Subcutaneous abdominal adipose tissue (tissue), 5 donors: ENCODE results near the gene NBAS.
"Not testable (repeated sequence)": the region's sequence is repeated elsewhere in the genome, so short reads cannot be mapped to it uniquely, and the experiment has no call there.

Experiments
- H3K27ac ChIP-seq: one replicate; pipeline ENCODE4 v1.7.0; 2013; ENCODE audit warnings: low read depth, mild to moderate bottlenecking, inconsistent platforms, low read length, moderate library complexity
- H3K27me3 ChIP-seq, 5 donors: one replicate each; pipeline ENCODE4 v1.7.0; 2013; ENCODE audit warnings: low read length in 5 of 5, inconsistent platforms in 1 of 5; ENCODE audit not compliant: control insufficient read depth in 5 of 5, insufficient read depth in 4 of 5
- H3K36me3 ChIP-seq, 5 donors: one replicate each; pipeline ENCODE4 v1.7.0; 2013; ENCODE audit warnings: low read length in 5 of 5; ENCODE audit not compliant: control insufficient read depth in 5 of 5, insufficient read depth in 5 of 5
- H3K4me1 ChIP-seq, 5 donors: one replicate each; pipeline ENCODE4 v1.7.0; 2013; ENCODE audit warnings: low read length in 5 of 5, mild to moderate bottlenecking in 3 of 5, moderate library complexity in 1 of 5; ENCODE audit not compliant: control insufficient read depth in 5 of 5, insufficient read depth in 5 of 5
- H3K4me3 ChIP-seq, 5 donors: one replicate each; pipeline ENCODE4 v1.7.0; 2013; ENCODE audit warnings: low read length in 5 of 5, low read depth in 1 of 5
- H3K9ac ChIP-seq, 5 donors: one replicate each; pipeline ENCODE4 v1.7.0; 2013; ENCODE audit warnings: low read length in 5 of 5, mild to moderate bottlenecking in 4 of 5, moderate library complexity in 3 of 5
- H3K9me3 ChIP-seq, 5 donors: one replicate each; pipeline ENCODE4 v1.7.0; 2013; ENCODE audit warnings: low read length in 5 of 5; ENCODE audit not compliant: control insufficient read depth in 5 of 5
- donor health status: healthy.
- donor health status: healthy.
- donor health status: healthy.
- donor health status: healthy.
- donor health status: healthy.

The NBAS gene

GRCh38 chr2:15346624-15347023 is 214.5 kb downstream of the NBAS start:
- H3K36me3 ChIP-seq, result peaks cover 8 to 26% (median 15%) of the 10 kb centered on the region in 5 donors
- no peak overlapping the region for H3K27ac ChIP-seq

GRCh38 chr2:15337996-15338666 is 223.0 kb downstream of the NBAS start:
- H3K27ac ChIP-seq, result no peak overlapping the region
- peaks cover 0 to 24% (median 0%) of the 10 kb centered on the region in 5 donors for H3K36me3 ChIP-seq
- H3K9me3 ChIP-seq, result no peaks in the 10 kb centered on the region
- H3K27me3 ChIP-seq, result no peaks in the 10 kb centered on the region
- H3K4me3 ChIP-seq, result no peak overlapping the region
- H3K9ac ChIP-seq, result no peak overlapping the region
- H3K4me1 ChIP-seq, result no peaks in the 10 kb centered on the region

More at GRCh38 chr2:15346624-15347023, 214.5 kb downstream of the NBAS start:
- Histone ChIP-seq H3K4me1 (no peaks in the 10 kb centered on the region), H3K9ac (no peak overlapping the region), H3K9me3 (peaks cover 0 to 9% (median 0%) of the 10 kb centered on the region in 5 donors), H3K27me3 (no peaks in the 10 kb centered on the region), H3K4me3 (no peak overlapping the region)

- H3K9ac ChIP-seq, result no peak overlapping the region
- H3K9me3 ChIP-seq, result no peaks in the 10 kb centered on the region
- H3K4me3 ChIP-seq, result no peak overlapping the region
- peaks cover 6 to 18% (median 10%) of the 10 kb centered on the region in 5 donors for H3K36me3 ChIP-seq
- H3K27ac ChIP-seq, result no peak overlapping the region
- H3K4me1 ChIP-seq, result no peaks in the 10 kb centered on the region
- H3K27me3 ChIP-seq, result no peaks in the 10 kb centered on the region
Measured at GRCh38 chr2:15334644-15335326, 226.3 kb downstream of the NBAS start.

GRCh38 chr2:15331787-15332186 is 229.3 kb downstream of the NBAS start:
- peaks cover 15 to 35% (median 22%) of the 10 kb centered on the region in 5 donors for H3K36me3 ChIP-seq
- H3K27me3 ChIP-seq, result no peaks in the 10 kb centered on the region
- H3K9me3 ChIP-seq, result no peaks in the 10 kb centered on the region
- peaks cover 0 to 3% (median 0%) of the 10 kb centered on the region in 5 donors for H3K4me1 ChIP-seq
- H3K9ac ChIP-seq, result no peak overlapping the region
- no peak overlapping the region for H3K4me3 ChIP-seq
- no peak overlapping the region for H3K27ac ChIP-seq

- peaks cover 17 to 36% (median 29%) of the 10 kb centered on the region in 5 donors for H3K36me3 ChIP-seq
Measured at GRCh38 chr2:15325296-15325695, 235.8 kb downstream of the NBAS start.

DNA sequence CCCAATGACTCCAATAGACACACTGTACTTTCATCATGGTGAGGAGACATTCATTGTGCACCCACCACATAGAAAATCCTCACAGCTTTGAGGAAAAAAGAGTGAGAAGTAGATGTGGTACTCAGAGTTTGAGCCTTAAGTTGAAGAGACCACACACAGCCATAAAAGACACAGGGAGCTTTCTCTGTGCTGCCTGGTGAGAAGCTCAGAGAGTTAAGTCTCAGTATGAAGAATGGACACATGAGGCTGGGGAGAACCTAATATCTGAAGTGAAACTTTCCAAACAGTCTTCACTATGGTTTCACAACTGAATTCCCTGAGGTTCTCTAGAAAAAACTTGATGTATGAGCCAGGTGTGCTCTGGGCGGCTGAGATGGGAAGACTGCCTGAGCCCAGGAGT is 237.9 kb downstream of the NBAS start:
- Histone ChIP-seq H3K4me1 (peaks cover 0 to 3% (median 0%) of the 10 kb centered on the region in 5 donors), H3K27me3 (no peaks in the 10 kb centered on the region), H3K9me3 (peaks cover 0 to 4% (median 0%) of the 10 kb centered on the region in 5 donors), H3K36me3 (peaks cover 3 to 24% (median 13%) of the 10 kb centered on the region in 5 donors), H3K27ac (no peak overlapping the region), H3K9ac (no peak overlapping the region), H3K4me3 (no peak overlapping the region)

More at GRCh38 chr2:15325296-15325695, 235.8 kb downstream of the NBAS start:
- Histone ChIP-seq H3K27me3 (no peaks in the 10 kb centered on the region), H3K4me1 (peaks cover 0 to 3% (median 0%) of the 10 kb centered on the region in 5 donors), H3K9me3 (no peaks in the 10 kb centered on the region), H3K4me3 (no peak overlapping the region), H3K9ac (no peak overlapping the region), H3K27ac (no peak overlapping the region)

DNA sequence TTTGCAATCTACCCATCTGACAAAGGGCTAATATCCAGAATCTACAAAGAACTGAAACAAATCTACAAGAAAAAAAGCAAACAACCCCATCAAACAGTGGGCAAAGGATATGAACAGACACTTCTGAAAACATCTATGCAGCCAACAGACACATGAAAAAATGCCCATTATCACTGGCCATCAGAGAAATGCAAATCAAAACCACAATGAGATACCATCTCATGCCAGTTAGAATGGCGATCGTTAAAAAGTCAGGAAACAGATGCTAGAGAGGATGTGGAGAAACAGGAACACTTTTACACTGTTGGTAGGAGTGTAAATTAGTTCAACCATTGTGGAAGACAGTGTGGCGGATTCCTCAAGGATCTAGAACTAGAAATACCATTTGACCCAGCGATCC is 239.7 kb downstream of the NBAS start:
- peaks cover 4 to 16% (median 12%) of the 10 kb centered on the region in 5 donors for H3K36me3 ChIP-seq

GRCh38 chr2:15316370-15316814 is 244.7 kb downstream of the NBAS start:
- Histone ChIP-seq H3K27me3 (no peaks in the 10 kb centered on the region), H3K4me1 (peaks cover 0 to 7% (median 0%) of the 10 kb centered on the region in 5 donors), H3K4me3 (no peak overlapping the region), H3K9me3 (peaks cover 0 to 5% (median 0%) of the 10 kb centered on the region in 5 donors), H3K36me3 (peaks cover 2 to 7% (median 6%) of the 10 kb centered on the region in 5 donors), H3K9ac (no peak overlapping the region), H3K27ac (no peak overlapping the region)

More for the DNA sequence above, 239.7 kb downstream of the NBAS start:
- not testable (repeated sequence) for H3K9me3 ChIP-seq, H3K27me3 ChIP-seq, H3K9ac ChIP-seq, H3K4me3 ChIP-seq, H3K27ac ChIP-seq, H3K4me1 ChIP-seq

DNA sequence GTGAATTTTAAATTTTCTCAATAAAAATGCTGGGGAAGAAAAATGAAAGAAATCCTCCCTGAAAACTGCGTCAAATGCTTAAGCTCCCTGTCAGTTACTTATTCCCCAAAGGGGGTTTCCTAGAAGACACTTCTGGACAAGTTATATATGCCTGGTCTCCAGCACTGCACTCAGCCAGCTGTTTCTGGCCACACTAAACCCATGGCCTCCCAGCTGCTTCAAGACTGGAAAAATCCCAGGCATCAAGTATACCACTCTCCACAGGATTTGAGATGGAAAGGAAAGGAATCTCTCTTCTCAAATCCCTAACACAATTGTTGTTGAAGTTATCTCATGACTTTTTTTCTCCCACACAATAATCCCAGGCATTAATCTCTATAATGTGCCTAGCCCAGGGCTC is 245.7 kb downstream of the NBAS start:
- Histone ChIP-seq H3K27ac (no peak overlapping the region), H3K9ac (no peak overlapping the region), H3K9me3 (peaks cover 0 to 5% (median 0%) of the 10 kb centered on the region in 5 donors), H3K36me3 (peaks cover 2 to 7% (median 6%) of the 10 kb centered on the region in 5 donors), H3K4me1 (peaks cover 0 to 7% (median 0%) of the 10 kb centered on the region in 5 donors), H3K4me3 (no peak overlapping the region), H3K27me3 (no peaks in the 10 kb centered on the region)

DNA sequence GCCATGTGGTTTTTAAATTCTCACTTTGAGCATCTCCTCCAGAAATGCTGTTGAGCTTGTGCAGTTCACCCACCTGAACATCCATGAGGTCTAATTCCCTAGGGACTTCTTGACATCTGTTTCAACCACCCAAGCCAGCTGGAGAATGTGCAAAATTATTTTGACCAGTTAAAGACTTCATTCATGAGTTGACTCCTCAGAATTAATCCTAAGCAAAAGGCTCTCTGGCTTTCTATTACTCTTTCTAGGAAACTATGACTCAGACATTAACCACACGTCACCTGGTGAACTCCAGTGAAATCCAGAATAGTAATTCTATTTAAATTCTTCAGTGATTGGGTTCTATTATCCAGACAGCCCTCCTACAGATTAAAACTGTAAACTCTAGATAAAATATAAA is 247.5 kb downstream of the NBAS start:
- Histone ChIP-seq H3K36me3 (peaks cover 2 to 10% (median 6%) of the 10 kb centered on the region in 5 donors), H3K4me3 (no peak overlapping the region), H3K9ac (no peak overlapping the region), H3K27ac (no peak overlapping the region), H3K4me1 (peaks cover 0 to 10% (median 0%) of the 10 kb centered on the region in 5 donors), H3K27me3 (no peaks in the 10 kb centered on the region), H3K9me3 (peaks cover 0 to 5% (median 0%) of the 10 kb centered on the region in 5 donors)
